ENCODE measurements around the gene PKP4. TPM values are rescaled to one million over a fixed set of nuclear protein-coding genes. Genes with fewer than 3 reads are reported as not detected.

The PKP4 gene
- total RNA-seq, 1 experiment from 2014 or later: 52.0 TPM

DNA sequence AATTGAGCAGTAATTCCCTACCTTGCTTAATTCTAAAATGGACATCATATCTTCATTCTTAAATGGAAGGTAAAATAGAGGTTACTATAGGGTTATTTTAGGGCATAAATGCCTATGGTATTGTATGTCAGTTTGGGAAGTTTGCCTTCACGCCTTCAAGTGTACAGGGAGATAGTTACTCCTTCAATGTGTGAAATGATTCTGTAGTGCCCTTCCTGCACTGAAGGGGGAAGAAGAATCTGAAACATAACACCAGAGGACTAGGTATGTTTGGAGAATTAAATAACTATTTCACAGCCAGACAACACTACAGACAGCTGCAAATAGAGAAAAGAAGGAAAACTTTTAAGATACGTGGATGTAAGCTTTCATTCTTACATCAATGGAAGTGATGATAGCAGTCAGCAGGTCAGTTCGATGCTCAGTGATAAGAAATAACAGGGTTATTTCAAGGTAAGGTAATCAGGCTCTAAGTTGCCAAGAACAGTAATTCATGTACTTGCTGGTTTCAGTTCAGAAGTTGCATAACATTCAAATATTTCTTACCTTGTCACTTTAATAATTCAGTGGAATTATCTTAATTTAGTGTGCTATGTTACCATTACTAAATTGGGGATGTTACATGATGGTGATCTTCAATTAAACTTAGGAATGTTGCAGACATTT lies 4.0 kb downstream of the PKP4 start:
- no peak overlapping the region for H2BK5ac ChIP-seq (ENCODE audit: insufficient read length, low read length)
- no peak overlapping the region for H3K14ac ChIP-seq (ENCODE audit: insufficient read depth, low read length)
- H3K23me2 ChIP-seq (ENCODE audit: insufficient read length, low read depth, low read length, poor library complexity, severe bottlenecking): peaks cover 8% of the 10 kb centered on the region
- H3K4me1 ChIP-seq (ENCODE audit: insufficient read depth, low read length): peaks cover 4% of the 10 kb centered on the region; the same call in 1 of the 2 replicates
- TF ChIP-seq, protein P1, sequence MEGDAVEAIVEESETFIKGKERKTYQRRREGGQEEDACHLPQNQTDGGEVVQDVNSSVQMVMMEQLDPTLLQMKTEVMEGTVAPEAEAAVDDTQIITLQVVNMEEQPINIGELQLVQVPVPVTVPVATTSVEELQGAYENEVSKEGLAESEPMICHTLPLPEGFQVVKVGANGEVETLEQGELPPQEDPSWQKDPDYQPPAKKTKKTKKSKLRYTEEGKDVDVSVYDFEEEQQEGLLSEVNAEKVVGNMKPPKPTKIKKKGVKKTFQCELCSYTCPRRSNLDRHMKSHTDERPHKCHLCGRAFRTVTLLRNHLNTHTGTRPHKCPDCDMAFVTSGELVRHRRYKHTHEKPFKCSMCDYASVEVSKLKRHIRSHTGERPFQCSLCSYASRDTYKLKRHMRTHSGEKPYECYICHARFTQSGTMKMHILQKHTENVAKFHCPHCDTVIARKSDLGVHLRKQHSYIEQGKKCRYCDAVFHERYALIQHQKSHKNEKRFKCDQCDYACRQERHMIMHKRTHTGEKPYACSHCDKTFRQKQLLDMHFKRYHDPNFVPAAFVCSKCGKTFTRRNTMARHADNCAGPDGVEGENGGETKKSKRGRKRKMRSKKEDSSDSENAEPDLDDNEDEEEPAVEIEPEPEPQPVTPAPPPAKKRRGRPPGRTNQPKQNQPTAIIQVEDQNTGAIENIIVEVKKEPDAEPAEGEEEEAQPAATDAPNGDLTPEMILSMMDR (conservative IDR thresholded peaks at IDR 0.05): peak; percentile 35; the same call in 2 of the 3 replicates
- no peak overlapping the region for H3K27ac Mint-ChIP-seq
- H3K9ac ChIP-seq (ENCODE audit: extremely low read depth, insufficient read length, low read length): no peak overlapping the region
- H3T11ph ChIP-seq (ENCODE audit: low read length): no peak overlapping the region
- no peak overlapping the region for H4K8ac ChIP-seq (replicated peaks; ENCODE audit: insufficient read length, low read depth, low read length)
- H3K36me3 Mint-ChIP-seq (ENCODE audit: insufficient read depth in 1 of 3, low read depth in 3 of 3): peaks cover 0 to 3% (median 3%) of the 10 kb centered on the region in 3 experiments; a peak in 2 of 7 replicates
- no peaks in the 10 kb centered on the region for H3K27me3 ChIP-seq (ENCODE audit: insufficient read depth, low read length)
- H2BK120ac ChIP-seq (ENCODE audit: low read depth, low read length, poor library complexity, severe bottlenecking): no peak overlapping the region
- no peak overlapping the region for H3K27ac ChIP-seq (ENCODE audit: insufficient read length, low read depth, low read length)
- no peak overlapping the region for H3K56ac ChIP-seq (ENCODE audit: insufficient read length, low read depth, low read length)
- no peak overlapping the region for H2BK12ac ChIP-seq (ENCODE audit: insufficient read length, low read depth, low read length)
- H2AK5ac ChIP-seq (ENCODE audit: insufficient read length, low read length): no peak overlapping the region
- no peak overlapping the region for H3K4me2 ChIP-seq (ENCODE audit: insufficient read depth, insufficient read length, low read length)
- peaks cover 24% of the 10 kb centered on the region; the same call in 1 of the 2 replicates for H3K79me2 ChIP-seq (ENCODE audit: insufficient read depth, low read length)
- no peak overlapping the region for H3K18ac ChIP-seq (ENCODE audit: insufficient read length, low read depth, low read length)
- H3K79me1 ChIP-seq (ENCODE audit: insufficient read depth, low read depth, low read length, poor library complexity, severe bottlenecking): no peaks in the 10 kb centered on the region
- WGBS (ENCODE audit: extremely low coverage, insufficient read length, low lambda C conversion rate): no CpG with 5 or more reads among the region's 3 CpGs
- H2AFZ ChIP-seq (ENCODE audit: low read length): no peak overlapping the region
- no peak overlapping the region for H2BK15ac ChIP-seq (ENCODE audit: low read depth, low read length)
- H4K20me1 ChIP-seq (ENCODE audit: control insufficient read depth, insufficient read depth, insufficient read length): no peaks in the 10 kb centered on the region
- H3K23ac ChIP-seq (ENCODE audit: insufficient read length, low read depth, low read length): no peak overlapping the region
- H2BK20ac ChIP-seq (ENCODE audit: low read depth, low read length, poor library complexity, severe bottlenecking): no peak overlapping the region
- H3K9me3 ChIP-seq (ENCODE audit: control insufficient read depth, low read depth, low read length): no peaks in the 10 kb centered on the region
- H3K4me1 Mint-ChIP-seq: peaks cover 40 to 43% of the 10 kb centered on the region in 2 experiments
- no peak overlapping the region for H3K4me3 Mint-ChIP-seq
- H3K9me3 Mint-ChIP-seq: no peaks in the 10 kb centered on the region
- no peak overlapping the region for H4K91ac ChIP-seq (ENCODE audit: insufficient read length, low read depth, low read length)
- DNase-seq: no peak
- H3K27me3 Mint-ChIP-seq (ENCODE audit: low read depth): no peaks in the 10 kb centered on the region
- no peak overlapping the region for H4K5ac ChIP-seq (ENCODE audit: insufficient read length, low read depth, low read length)
- H3K4ac ChIP-seq (ENCODE audit: low read depth, low read length): no peak overlapping the region
